Pulmonary artery endothelial cell (primary cell): Measurements from ENCODE around the gene SLC10A1. TPM values are rescaled to one million over a fixed set of nuclear protein-coding genes. Genes with fewer than 3 reads are reported as not detected.

Source experiments
- total RNA-seq: library from RNA; depleted of rRNA; stranded (reverse); fragments of >200 nt; gene quantifications from 2 replicates; pipeline ENCODE4 v1.2.3, GENCODE V29; 2014

Gene SLC10A1
- total RNA-seq, 1 donor from 2014 or later = not detected

Other genes with a start within 250 kb of the SLC10A1 start
- not detected in 2 replicates for gene CCDC177, start 222.4 kb downstream of the SLC10A1 start, total RNA-seq
- 9.2 and 11.7 TPM in 2 replicates for gene SUSD6, start 185.6 kb downstream of the SLC10A1 start, total RNA-seq
- gene SRSF5, start 30.1 kb downstream of the SLC10A1 start, total RNA-seq = 124 and 130 TPM in 2 replicates
- 0.04 and 0.26 TPM in 2 replicates for gene SMOC1, start 82.2 kb upstream of the SLC10A1 start, total RNA-seq